DOHH2 (cell line): ENCODE measurements around the gene KLHDC7A.

ENCODE experiments used
- H3F3A ChIP-seq: fragments of 200-600 bp; sonication (generic), shearing (Covaris generic); 2 replicates; pipeline ENCODE4 v1.6.0; 2016; ENCODE audit warnings: antibody characterized with exemption, mild to moderate bottlenecking; ENCODE audit not compliant: control insufficient read depth, insufficient read depth
- H3K27ac ChIP-seq: fragments of 200-600 bp; sonication (generic); 2 replicates; pipeline ENCODE4 v1.5.1; 2014; ENCODE audit warnings: low read depth, mild to moderate bottlenecking, low read length, moderate library complexity
- H3K27me3 ChIP-seq: fragments of 200-600 bp; sonication (generic); 2 replicates; pipeline ENCODE4 v1.6.1; 2014; ENCODE audit warnings: mild to moderate bottlenecking, low read length, mixed read lengths; ENCODE audit not compliant: control insufficient read depth
- H3K36me3 ChIP-seq: fragments of 200-600 bp; sonication (generic); 2 replicates; pipeline ENCODE4 v1.6.1; 2014; ENCODE audit warnings: mild to moderate bottlenecking, low read length, moderate library complexity, mixed read lengths; ENCODE audit not compliant: control insufficient read depth
- H3K4me1 ChIP-seq: fragments of 200-600 bp; sonication (generic); 2 replicates; pipeline ENCODE4 v1.6.1; 2014; ENCODE audit warnings: mild to moderate bottlenecking, low read length, mixed read lengths; ENCODE audit not compliant: control insufficient read depth
- H3K4me2 ChIP-seq: fragments of 200-600 bp; sonication (generic); 2 replicates; pipeline ENCODE4 v1.6.0; 2014; ENCODE audit warnings: mild to moderate bottlenecking, low read length, moderate library complexity
- H3K4me3 ChIP-seq: fragments of 200-600 bp; sonication (generic); 2 replicates; pipeline ENCODE4 v1.5.1; 2014; ENCODE audit warnings: mild to moderate bottlenecking, low read length, mixed read lengths
- H3K79me2 ChIP-seq: fragments of 200-600 bp; sonication (generic); 2 replicates; pipeline ENCODE4 v1.6.1; 2014; ENCODE audit warnings: mild to moderate bottlenecking, low read length, mixed read lengths; ENCODE audit not compliant: control insufficient read depth
- H3K9me2 ChIP-seq: fragments of 200-600 bp; sonication (generic); replicated peaks from 2 replicates; pipeline ENCODE4 v1.6.1; 2014; ENCODE audit warnings: mild to moderate bottlenecking, low read length, mixed read lengths; ENCODE audit not compliant: control insufficient read depth
- H3K9me3 ChIP-seq: fragments of 200-600 bp; sonication (generic); 2 replicates; pipeline ENCODE4 v1.6.1; 2014; ENCODE audit warnings: antibody characterized with exemption, low read length, mixed read lengths; ENCODE audit not compliant: control insufficient read depth, insufficient read depth
- H4K20me1 ChIP-seq: fragments of 200-600 bp; sonication (generic); 2 replicates; pipeline ENCODE4 v1.6.0; 2014; ENCODE audit warnings: low read depth, mild to moderate bottlenecking, antibody characterized with exemption, low read length, moderate library complexity; ENCODE audit not compliant: control insufficient read depth, insufficient read depth
- EZH2phosphoT487 ChIP-seq: fragments of 200-600 bp; sonication (generic); IDR thresholded peaks from 2 replicates; pipeline ENCODE4 v1.6.1; 2017; ENCODE audit warnings: borderline replicate concordance, mild to moderate bottlenecking, antibody characterized with exemption, low read length, moderate library complexity, mixed read lengths
- TF ChIP-seq, protein P1 (sequence below): fragments of 200-600 bp; sonication (generic); IDR thresholded peaks from one replicate; pipeline ENCODE4 v1.5.1; 2014; ENCODE audit warnings: antibody characterized with exemption, mild to moderate bottlenecking, low read depth, low read length; ENCODE audit not compliant: poor library complexity, severe bottlenecking

The KLHDC7A gene

DNA sequence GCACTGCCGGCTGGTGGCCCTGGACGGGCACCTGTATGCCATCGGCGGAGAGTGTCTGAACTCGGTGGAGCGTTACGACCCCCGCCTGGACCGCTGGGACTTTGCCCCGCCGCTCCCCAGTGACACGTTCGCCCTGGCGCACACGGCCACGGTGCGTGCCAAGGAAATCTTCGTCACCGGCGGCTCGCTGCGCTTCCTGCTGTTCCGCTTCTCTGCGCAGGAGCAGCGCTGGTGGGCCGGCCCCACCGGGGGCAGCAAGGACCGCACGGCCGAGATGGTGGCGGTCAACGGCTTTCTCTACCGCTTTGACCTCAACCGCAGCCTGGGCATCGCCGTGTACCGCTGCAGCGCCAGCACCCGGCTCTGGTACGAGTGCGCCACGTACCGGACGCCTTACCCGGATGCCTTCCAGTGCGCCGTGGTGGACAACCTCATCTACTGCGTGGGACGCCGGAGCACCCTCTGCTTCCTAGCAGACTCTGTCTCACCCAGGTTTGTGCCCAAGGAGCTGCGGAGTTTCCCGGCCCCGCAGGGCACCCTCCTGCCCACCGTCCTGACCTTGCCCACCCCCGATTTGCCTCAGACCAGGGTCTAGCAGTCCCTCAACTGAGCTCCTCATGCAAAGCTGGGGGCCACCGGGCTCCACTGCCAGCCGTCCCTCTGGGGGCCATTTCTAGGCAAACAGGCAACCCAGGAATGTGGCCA lies 2.1 kb downstream of the KLHDC7A start:
- H3K4me2 ChIP-seq = no peak overlapping the region
- no peaks in the 10 kb centered on the region for H3K9me3 ChIP-seq
- TF ChIP-seq, protein P1, sequence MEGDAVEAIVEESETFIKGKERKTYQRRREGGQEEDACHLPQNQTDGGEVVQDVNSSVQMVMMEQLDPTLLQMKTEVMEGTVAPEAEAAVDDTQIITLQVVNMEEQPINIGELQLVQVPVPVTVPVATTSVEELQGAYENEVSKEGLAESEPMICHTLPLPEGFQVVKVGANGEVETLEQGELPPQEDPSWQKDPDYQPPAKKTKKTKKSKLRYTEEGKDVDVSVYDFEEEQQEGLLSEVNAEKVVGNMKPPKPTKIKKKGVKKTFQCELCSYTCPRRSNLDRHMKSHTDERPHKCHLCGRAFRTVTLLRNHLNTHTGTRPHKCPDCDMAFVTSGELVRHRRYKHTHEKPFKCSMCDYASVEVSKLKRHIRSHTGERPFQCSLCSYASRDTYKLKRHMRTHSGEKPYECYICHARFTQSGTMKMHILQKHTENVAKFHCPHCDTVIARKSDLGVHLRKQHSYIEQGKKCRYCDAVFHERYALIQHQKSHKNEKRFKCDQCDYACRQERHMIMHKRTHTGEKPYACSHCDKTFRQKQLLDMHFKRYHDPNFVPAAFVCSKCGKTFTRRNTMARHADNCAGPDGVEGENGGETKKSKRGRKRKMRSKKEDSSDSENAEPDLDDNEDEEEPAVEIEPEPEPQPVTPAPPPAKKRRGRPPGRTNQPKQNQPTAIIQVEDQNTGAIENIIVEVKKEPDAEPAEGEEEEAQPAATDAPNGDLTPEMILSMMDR = no peak
- no peak for TF ChIP-seq EZH2phosphoT487
- H3K36me3 ChIP-seq = no peaks in the 10 kb centered on the region
- no peaks in the 10 kb centered on the region for H3F3A ChIP-seq
- no peak overlapping the region for H3K4me3 ChIP-seq
- no peaks in the 10 kb centered on the region for H3K4me1 ChIP-seq
- H3K27ac ChIP-seq = no peak overlapping the region
- no peaks in the 10 kb centered on the region for H3K9me2 ChIP-seq
- no peaks in the 10 kb centered on the region for H3K27me3 ChIP-seq
- no peaks in the 10 kb centered on the region for H4K20me1 ChIP-seq
- H3K79me2 ChIP-seq = no peaks in the 10 kb centered on the region

DNA sequence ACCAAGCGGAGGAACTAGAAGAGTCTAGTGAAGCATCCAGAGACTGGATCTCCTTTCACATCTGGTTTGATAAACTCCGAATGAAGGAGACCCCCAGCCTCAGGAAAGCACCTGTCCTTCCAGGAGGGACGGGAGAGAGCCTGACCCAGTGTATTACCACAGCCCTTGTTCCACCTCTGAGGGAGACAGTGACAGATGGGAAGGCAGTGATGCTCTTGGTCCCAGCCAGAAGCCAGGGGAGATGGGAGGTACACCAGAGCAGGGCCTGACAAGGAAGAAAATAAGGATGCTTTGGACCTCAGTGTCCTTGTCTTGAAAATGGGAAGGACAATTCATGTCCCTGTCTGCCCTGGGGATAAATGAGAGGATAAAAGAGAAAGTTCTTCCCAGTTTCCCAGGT lies 3.5 kb downstream of the KLHDC7A start:
- H3K79me2 ChIP-seq = no peaks in the 10 kb centered on the region
- H3F3A ChIP-seq = no peaks in the 10 kb centered on the region
- TF ChIP-seq, protein P1 = no peak
- TF ChIP-seq EZH2phosphoT487 = no peak
- no peaks in the 10 kb centered on the region for H3K36me3 ChIP-seq
- no peaks in the 10 kb centered on the region for H3K4me1 ChIP-seq
- no peaks in the 10 kb centered on the region for H4K20me1 ChIP-seq
- no peaks in the 10 kb centered on the region for H3K9me2 ChIP-seq
- H3K27me3 ChIP-seq = no peaks in the 10 kb centered on the region
- H3K9me3 ChIP-seq = no peaks in the 10 kb centered on the region
- H3K4me2 ChIP-seq = no peak overlapping the region
- no peak overlapping the region for H3K4me3 ChIP-seq
- no peak overlapping the region for H3K27ac ChIP-seq

DNA sequence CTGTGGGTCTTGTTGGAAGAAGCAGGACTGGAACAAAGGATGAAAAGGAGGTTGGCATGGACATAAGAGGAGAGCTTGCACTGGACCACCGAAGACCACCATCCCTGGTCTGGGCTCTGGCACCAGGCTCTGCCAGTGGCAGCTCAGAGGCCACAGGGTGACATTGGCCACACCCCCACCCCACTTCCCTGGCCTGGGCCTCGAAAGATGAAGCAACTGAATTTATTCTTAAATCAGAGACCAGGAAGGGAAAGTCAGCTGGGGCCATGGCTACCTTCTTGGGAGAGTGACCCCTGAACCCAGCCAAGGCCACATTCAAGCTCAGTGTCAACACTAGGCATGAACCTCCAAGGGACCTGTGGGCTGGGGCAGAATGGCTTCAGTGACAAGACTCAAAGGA lies 4.0 kb downstream of the KLHDC7A start:
- Histone ChIP-seq H3K9me2 (no peaks in the 10 kb centered on the region), H4K20me1 (no peaks in the 10 kb centered on the region), H3F3A (no peaks in the 10 kb centered on the region), H3K79me2 (no peaks in the 10 kb centered on the region), H3K4me2 (no peak overlapping the region), H3K36me3 (no peaks in the 10 kb centered on the region), H3K27ac (no peak overlapping the region), H3K9me3 (no peaks in the 10 kb centered on the region), H3K4me3 (no peak overlapping the region), H3K4me1 (no peaks in the 10 kb centered on the region), H3K27me3 (peaks cover 2% of the 10 kb centered on the region; the same call in 1 of the 2 replicates)
- TF ChIP-seq, protein P1 = no peak
- TF ChIP-seq EZH2phosphoT487 = no peak
